ENCODE results near the gene SMURF1. TPM values are rescaled to one million over a fixed set of nuclear protein-coding genes. Genes with fewer than 3 reads are reported as not detected.

Gene SMURF1
- total and polyA plus RNA-seq, 2 of the 4 experiments (the other 2 are of a cell fraction) = 13.4 to 20.3 TPM

DNA sequence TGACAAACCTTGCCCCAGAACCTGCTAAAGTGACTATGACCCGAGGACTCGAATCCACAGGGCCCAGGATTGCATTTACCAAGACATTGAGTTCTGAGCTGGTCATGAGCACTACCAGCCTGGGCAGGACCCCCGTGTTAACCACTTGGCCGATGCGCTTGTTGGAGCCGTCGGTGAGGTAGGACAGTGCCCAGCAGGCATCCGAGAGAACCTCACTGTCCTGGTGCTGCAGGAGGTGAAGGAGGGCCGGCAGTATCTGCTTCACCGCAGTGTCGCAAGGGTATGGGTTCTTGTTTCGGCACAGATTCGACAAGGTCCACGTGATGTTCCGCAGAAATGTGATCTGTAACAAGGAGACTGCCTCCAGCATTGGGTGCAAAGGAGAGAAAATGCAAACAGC lies 44.3 kb upstream of the SMURF1 start:
- Histone ChIP-seq H3K14ac (replicated peaks; ENCODE audit: low read depth, low read length) (no peak overlapping the region), H4K20me1 (ENCODE audit: insufficient read depth, low read length) (no peaks in the 10 kb centered on the region), H3K4me1 (ENCODE audit: control insufficient read depth, insufficient read depth, low read length) (no peaks in the 10 kb centered on the region), H3K9me1 (ENCODE audit: insufficient read depth, low read length) (peaks cover 2% of the 10 kb centered on the region; the same call in 1 of the 2 replicates), H3K27ac (ENCODE audit: insufficient read depth, low read length) (no peak overlapping the region), H3K4me3 (ENCODE audit: insufficient read depth, low read depth, low read length) (no peak overlapping the region), H3K27me3 (ENCODE audit: control insufficient read depth, insufficient read depth, low read length) (peaks cover 8% of the 10 kb centered on the region), H2BK120ac (ENCODE audit: low read depth, low read length) (no peak overlapping the region), H4K91ac (ENCODE audit: insufficient read depth, low read depth, low read length) (no peak overlapping the region), H2AFZ (replicated peaks; ENCODE audit: low read length, poor library complexity) (no peak overlapping the region), H2BK5ac (ENCODE audit: low read depth, low read length, poor library complexity, severe bottlenecking) (no peak overlapping the region), H3K79me1 (ENCODE audit: low read depth in 1 of 2, low read length in 2 of 2) (no peaks in the 10 kb centered on the region), H3K23ac (ENCODE audit: low read depth, low read length) (no peak overlapping the region), H4K5ac (ENCODE audit: low read depth, low read length) (no peak overlapping the region), H3K9me3 (ENCODE audit: control insufficient read depth, insufficient read depth, low read length) (no peaks in the 10 kb centered on the region), H2BK20ac (ENCODE audit: low read depth, low read length) (no peak overlapping the region), H2BK15ac (ENCODE audit: low read depth, low read length) (no peak overlapping the region), H3K4ac (ENCODE audit: low read depth, low read length) (no peak overlapping the region), H2AK5ac (ENCODE audit: low read depth, low read length) (no peak overlapping the region), H4K8ac (ENCODE audit: low read depth in 2 of 2, low read length in 2 of 2) (no peak overlapping the region), H3K36me3 (ENCODE audit: control insufficient read depth, insufficient read depth, low read length) (no peaks in the 10 kb centered on the region), H3K4me2 (ENCODE audit: low read depth, low read length) (no peak overlapping the region), H3K18ac (ENCODE audit: low read depth, low read length) (no peak overlapping the region), H3K9ac (ENCODE audit: low read depth, low read length) (no peak overlapping the region), H2AK9ac (replicated peaks; ENCODE audit: low read depth, low read length, poor library complexity) (no peak overlapping the region), H3K56ac (ENCODE audit: extremely low read depth, insufficient read depth, low read length) (no peak overlapping the region)
- TF ChIP-seq NFE2L2 (IDR thresholded peaks at IDR 0.05; ENCODE audit: low read depth, low read length) = no peak
- no peak for TF ChIP-seq SMC3 (IDR thresholded peaks at IDR 0.05; ENCODE audit: low read depth, low read length)
- TF ChIP-seq BHLHE40 (IDR thresholded peaks at IDR 0.05; ENCODE audit: low read depth, low read length) = no peak
- no peak for TF ChIP-seq RAD21 (IDR thresholded peaks at IDR 0.05; ENCODE audit: low read length)
- no peak for TF ChIP-seq CTCF (conservative IDR thresholded peaks at IDR 0.05; ENCODE audit: low read depth, low read length)
- 89% methylated on average over 9 of the region's 15 CpGs; no CpG with 5 or more reads in 1 of the 2 experiments for WGBS, 2 experiments (ENCODE audit: extremely low coverage in 2 of 2, insufficient read length in 1 of 2)
- dilution Hi-C loops (cut with HindIII; ENCODE audit: low sequenced_read_pairs, unreplicated experiment) (no loop called here), intact Hi-C loops (cut with micrococcal nuclease) (no loop called here), in situ Hi-C loops (cut with MboI; ENCODE audit: low sequenced_read_pairs) (no loop called here)
- CTCF ChIA-PET = no interaction called here
- no TSS peak for BruUV-seq (replicated peaks)
- no peak for ATAC-seq (ENCODE audit: low read depth)
- no peak for DNase-seq
- POLR2A ChIA-PET (ENCODE audit: unreplicated experiment) = no interaction called here
